T-helper 22 cell (primary cell): ENCODE results near the gene TCIRG1.

Source experiments
- DNase-seq: peaks from one replicate; pipeline ENCODE4 v3.0.0-alpha.2; 2020; ENCODE audit warnings: low read depth

Gene TCIRG1

DNA sequence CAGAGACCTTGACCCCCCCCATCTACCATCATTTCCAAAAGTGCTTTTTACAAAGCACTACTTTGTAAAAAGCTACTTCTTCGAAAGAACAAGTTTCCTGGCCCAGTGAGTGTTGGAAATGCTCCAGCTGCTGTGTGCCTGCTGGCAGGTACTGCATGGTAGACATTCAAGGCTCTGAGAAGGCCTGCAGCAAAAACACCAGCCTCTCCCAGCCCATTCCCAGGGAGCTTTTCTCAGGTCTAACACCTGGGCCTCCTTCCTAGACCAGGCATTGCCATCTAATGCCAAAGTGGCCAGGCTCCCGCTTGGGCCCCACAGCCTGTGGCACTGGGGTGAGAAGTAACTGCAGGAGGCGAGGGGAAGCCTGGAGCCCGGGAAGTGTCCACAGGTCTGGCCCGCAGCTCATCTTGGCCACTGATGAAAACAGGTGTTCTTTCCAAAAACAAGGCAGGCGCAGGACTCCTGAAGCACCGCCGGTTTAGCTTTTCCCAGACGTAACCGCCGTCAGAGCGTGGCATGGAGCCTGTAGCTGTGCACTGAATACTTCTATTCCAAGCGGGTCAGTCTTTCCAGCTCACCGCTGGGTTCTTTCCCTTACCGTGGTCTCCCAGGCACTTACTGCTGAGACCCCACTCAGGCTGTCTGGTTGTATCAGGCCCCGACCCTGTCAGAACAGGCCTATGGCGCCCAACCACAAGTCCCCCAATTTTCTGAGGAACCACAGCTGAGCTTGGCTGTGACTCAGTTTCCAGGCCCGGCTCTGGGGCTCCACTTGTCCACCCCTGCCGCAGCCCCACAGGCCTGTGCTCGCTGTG is 1.2 kb upstream of the TCIRG1 start:
- DNase-seq = no peak

DNA sequence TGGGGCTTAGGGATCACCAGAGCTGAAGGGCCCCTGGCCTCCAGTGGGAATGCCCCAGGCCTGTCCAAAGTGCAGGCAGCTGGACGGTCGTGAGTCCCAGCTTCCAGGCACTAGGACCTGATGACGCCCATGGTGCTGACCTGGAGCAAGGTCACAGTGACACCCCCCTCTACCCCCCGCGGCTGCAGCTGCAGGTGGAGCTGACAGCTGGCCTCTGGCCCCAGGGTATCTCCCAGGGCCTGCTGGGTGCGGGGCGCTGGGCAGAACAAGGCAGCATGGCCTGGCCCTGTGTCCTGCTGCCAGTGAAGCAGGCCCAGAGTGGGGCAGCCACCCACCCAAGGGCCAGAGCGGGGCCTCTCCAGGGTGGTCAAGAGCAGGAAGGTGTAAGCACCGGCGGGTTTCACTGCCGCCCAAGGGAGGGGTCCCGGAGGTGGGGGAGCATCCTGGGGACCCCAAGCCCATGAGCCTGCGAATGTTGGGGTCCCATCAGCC is 553 bp upstream of the TCIRG1 start:
- DNase-seq = no peak

DNA sequence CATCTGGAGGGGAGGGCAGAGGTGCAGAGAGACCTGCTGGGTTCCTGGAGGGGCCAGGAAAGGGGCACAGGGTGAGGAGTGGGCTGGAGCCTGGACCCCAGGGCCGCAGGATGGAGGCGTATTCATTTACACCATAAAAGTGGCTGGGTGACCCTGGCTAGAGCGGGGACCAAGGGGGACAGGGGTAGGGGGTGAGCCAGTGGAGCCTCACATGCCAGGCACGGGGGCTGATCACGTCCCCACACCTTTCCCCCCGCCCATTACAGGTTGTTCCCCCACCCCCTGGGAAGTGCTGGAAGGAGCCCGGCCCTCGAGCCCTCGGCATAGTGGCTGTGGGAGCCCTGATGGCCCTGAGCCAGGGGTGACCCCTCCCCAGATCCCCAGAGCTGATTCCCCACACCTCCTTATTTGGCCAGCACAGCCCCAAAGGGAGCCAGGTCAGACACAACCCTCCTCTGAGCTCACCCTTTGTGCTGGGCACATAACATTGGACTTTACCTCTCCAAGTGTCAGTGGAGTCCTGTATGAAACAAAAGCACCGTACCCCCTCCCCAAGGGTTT is 781 bp downstream of the TCIRG1 start:
- no peak for DNase-seq

DNA sequence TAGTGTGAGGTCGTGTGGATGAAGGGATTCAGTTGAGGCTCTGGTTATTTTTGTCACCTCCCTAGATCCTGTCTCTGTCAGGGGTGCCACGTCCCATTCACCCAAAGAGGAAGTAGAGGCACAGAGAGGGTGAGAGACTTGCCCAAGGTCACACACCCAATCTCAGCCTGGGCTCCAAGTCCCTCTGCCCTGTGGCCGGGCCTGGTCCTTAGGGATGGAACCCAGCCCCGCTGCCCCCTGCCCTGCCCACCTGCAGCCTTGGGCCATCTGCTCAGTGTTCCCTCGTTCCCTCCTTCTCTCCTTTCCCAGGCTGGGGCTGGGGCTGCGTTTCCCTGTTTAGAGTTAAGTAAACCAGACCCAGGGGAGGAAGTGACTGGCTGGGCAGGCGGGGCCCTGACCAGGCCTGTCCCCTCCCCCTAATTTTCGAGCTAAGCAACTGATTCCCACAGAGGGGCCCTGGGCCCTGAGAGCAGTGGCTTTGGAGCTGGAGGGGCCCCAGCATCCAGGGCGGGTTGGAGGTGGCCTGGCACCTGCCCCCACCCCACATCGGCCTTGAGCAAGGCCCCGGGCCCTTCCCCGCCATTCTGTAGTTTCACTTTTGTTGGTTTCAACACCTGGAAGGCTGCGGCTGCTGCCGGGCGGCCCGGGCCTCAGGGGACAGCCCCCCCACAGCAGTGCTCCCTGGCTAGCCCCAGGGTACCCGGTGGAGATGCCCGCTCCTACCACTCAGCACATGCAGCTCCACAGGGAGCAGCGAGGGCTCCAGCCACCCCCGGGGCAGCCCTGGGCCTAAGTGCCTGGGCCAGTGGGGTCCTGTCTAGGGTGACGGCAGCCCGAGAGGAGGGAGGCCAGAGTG is 1.5 kb downstream of the TCIRG1 start:
- DNase-seq = no peak

DNA sequence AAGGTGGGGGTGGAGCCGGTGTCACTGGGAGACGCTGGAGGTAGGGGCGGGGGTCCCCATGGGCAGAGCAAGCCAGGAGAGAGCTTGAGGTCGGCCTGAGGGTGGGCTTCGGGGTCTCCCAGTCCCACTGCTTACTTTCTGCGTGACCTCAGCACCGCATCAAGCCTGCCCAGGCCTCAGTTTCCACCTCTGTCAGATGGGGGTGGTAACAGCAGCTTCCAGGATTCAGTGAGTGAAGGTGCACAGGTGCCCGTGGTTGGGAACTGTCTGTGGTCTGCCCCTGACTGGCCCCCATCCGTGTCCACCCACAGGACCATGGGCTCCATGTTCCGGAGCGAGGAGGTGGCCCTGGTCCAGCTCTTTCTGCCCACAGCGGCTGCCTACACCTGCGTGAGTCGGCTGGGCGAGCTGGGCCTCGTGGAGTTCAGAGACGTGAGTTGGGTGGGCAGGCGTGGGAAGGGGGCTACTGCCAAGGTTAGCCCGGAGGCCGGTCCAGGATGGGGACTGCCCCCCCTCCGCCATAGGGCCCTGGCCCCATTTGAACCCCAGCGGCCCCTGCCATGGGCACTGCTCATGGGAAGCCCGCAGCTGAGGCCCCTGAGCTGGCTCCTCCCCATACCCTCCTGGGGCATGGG is 2.2 kb downstream of the TCIRG1 start:
- no peak for DNase-seq

DNA sequence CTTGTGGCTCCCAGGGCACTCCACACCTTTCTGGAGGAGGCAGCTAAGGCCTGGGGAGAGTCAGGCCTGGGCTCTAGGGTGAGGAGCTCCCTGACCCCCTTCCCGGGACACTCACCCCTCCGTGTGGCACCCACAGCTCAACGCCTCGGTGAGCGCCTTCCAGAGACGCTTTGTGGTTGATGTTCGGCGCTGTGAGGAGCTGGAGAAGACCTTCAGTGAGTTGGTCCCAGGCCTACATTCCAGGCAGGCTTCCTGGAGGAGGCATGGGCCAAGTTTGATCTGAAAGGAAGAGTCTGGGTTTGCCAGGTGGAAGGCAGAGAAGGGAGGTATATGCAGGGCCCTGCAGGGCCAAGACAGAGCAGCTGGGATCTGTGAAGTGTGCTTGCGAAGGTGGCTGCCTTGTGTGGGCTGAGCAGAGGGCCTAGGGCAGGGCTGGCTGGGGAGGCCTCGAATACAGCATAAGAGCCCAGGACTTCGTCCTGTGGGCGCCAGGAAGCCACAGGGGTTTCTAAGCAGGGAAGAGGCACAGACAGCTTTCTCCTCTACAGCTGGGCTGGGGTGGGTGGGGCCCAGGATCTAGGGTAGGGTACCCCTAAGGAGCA is 2.9 kb downstream of the TCIRG1 start:
- DNase-seq = no peak

DNA sequence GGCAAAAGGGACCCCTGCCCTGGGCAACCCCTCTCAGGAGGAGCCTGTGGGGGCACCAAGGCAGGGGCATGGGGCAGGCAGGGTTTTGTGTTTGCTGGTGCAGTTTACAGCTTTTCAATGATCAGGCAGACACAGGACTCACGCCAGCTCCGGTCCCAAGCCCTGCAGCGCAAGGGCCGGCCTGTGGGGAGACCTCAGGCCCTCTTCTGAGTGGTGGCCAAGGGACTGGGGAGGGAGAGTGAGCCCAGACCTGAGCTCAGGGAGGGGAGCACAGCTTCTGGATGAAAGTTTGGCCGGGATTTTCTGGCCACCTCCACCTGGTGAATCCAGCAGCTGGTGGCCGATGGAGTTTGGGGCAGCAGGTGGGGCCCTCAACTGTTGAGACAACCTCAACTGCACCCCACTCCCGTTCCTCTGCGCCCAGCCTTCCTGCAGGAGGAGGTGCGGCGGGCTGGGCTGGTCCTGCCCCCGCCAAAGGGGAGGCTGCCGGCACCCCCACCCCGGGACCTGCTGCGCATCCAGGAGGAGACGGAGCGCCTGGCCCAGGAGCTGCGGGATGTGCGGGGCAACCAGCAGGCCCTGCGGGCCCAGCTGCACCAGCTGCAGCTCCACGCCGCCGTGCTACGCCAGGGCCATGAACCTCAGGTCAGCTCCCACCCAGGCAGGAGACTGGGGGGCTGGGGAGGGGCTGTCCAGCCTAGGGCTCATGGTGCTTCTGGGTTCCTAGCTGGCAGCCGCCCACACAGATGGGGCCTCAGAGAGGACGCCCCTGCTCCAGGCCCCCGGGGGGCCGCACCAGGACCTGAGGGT is 3.6 kb downstream of the TCIRG1 start:
- no peak for DNase-seq

DNA sequence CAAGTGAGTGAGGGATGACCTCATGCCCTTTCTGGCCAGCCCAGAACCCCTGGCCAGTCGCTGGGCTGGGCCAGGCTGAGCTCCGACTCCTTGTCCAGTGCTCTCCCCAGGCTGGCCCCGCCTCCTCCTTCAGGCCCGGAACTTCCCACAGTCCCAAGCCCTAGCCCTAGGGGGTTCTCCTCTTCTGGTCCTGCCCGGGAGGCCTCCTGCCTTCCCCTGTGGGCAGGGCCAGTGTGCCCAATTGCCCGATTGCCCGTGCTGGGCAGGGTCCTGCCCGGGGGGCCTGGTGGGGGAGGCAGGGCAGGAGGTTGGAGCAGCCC is 4.2 kb downstream of the TCIRG1 start:
- DNase-seq = no peak

DNA sequence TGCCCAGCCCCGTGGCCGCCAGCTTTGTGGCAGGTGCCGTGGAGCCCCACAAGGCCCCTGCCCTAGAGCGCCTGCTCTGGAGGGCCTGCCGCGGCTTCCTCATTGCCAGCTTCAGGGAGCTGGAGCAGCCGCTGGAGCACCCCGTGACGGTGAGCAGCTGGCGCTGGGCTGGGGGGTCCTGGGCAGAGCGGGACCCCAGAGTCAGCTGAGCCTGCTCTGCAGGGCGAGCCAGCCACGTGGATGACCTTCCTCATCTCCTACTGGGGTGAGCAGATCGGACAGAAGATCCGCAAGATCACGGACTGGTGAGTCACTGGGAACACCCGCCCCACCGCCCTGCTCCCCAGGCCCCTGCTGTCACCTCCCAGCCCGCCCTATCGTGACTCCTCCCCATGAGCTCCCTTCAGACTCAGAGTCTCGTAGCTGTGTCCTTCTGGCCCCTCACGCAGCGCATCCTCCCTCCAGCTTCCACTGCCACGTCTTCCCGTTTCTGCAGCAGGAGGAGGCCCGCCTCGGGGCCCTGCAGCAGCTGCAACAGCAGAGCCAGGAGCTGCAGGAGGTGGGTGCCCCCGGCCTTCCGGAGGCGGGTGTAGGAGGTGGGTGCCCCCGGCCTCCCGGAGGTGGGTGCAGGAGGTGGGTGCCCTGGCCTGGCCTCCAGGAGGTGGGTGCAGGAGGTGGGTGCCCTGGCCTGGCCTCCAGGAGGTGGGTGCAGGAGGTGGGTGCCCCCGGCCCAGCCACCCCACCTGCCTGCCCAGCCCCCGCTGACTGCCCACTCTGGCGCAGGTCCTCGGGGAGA is 4.7 kb downstream of the TCIRG1 start:
- DNase-seq = no peak

DNA sequence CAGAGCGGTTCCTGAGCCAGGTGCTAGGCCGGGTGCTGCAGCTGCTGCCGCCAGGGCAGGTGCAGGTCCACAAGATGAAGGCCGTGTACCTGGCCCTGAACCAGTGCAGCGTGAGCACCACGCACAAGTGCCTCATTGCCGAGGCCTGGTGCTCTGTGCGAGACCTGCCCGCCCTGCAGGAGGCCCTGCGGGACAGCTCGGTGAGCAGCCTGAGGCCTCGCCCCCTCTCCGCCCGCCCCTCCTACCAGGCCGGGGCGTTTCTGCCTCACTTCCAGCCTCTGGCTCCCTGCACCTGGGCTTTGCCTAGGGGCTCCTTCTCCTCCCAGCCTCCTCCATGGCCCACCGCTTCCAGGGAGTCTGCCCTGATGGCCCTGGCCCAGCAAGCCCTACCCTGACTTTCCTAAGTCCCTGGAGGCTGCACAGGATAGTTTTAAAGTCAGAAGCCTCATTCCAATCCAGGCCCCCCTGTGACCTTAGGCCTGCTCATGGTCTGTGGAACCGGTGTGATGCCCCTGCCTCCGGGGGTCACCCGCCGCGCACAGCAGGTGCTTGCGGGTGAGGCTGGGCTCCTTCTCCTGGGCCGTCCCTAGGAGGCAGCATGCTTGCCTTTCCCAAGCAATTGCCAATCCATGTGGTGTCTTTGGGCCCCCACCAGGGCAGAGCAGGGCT is 5.5 kb downstream of the TCIRG1 start:
- no peak for DNase-seq

DNA sequence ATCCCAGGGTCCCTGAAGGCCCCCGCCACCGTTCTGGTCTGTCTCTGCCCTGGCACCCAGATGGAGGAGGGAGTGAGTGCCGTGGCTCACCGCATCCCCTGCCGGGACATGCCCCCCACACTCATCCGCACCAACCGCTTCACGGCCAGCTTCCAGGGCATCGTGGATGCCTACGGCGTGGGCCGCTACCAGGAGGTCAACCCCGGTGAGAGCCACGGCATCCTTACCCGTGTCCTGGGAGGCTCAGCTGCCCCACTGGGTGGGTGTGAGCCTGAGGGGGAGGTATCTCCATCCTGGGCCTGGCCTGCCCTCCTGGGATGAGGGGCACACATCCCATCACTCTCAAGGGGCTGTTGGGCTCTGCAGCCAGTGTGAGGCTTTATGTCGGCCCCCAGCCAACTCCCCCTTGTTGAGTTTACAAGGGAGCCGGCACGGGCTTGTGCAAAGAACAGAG is 6.1 kb downstream of the TCIRG1 start:
- DNase-seq = no peak

DNA sequence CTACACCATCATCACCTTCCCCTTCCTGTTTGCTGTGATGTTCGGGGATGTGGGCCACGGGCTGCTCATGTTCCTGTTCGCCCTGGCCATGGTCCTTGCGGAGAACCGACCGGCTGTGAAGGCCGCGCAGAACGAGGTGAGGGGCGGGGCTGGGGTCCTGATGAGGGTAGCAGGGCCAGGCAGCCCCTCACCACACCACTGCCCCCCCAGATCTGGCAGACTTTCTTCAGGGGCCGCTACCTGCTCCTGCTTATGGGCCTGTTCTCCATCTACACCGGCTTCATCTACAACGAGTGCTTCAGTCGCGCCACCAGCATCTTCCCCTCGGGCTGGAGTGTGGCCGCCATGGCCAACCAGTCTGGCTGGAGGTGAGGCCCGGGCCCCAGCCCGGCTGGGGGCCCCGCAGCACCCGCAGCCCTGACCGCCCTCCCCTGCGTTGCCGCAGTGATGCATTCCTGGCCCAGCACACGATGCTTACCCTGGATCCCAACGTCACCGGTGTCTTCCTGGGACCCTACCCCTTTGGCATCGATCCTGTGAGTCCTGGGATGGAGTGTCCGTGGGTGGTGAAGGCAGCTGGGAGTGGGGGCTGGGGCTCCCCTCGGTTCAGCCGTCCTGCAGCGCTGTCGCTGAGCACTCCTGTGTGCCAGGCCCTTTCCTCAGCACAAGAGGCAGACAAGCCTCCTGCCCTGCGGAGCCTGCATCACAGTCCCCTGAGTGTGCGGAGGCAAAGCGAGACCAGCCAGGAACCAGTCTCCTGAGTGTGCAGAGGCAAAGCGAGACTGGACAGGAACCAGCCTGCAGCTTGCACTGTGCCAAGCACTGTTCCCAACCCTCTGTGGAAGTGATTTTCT is 8.8 kb downstream of the TCIRG1 start:
- DNase-seq = no peak

DNA sequence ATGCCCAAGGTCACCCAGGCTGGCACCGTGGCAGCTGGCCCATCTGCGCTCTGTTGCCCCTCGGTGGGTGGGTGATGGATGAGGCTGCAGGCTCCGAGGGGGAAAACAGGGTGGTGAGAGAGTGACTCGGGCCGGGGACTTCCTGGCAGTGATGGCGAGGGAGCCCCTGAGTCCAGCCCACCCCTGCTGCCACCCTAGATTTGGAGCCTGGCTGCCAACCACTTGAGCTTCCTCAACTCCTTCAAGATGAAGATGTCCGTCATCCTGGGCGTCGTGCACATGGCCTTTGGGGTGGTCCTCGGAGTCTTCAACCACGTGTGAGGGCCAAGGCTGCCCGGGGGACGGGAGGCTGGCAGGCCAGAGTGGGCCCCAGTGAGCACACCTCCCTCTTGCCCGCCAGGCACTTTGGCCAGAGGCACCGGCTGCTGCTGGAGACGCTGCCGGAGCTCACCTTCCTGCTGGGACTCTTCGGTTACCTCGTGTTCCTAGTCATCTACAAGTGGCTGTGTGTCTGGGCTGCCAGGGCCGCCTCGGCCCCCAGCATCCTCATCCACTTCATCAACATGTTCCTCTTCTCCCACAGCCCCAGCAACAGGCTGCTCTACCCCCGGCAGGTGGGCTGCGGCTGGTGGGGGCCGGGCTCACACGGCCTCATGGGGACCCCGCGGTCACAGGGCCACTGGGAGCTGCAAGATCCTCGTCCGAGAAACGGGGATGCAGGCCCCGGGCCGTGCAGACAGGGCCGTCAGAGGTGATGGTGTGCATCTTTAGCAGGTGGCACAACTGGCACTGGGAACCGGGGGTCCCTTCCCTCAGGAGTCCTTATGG is 10.1 kb downstream of the TCIRG1 start:
- no peak for DNase-seq

DNA sequence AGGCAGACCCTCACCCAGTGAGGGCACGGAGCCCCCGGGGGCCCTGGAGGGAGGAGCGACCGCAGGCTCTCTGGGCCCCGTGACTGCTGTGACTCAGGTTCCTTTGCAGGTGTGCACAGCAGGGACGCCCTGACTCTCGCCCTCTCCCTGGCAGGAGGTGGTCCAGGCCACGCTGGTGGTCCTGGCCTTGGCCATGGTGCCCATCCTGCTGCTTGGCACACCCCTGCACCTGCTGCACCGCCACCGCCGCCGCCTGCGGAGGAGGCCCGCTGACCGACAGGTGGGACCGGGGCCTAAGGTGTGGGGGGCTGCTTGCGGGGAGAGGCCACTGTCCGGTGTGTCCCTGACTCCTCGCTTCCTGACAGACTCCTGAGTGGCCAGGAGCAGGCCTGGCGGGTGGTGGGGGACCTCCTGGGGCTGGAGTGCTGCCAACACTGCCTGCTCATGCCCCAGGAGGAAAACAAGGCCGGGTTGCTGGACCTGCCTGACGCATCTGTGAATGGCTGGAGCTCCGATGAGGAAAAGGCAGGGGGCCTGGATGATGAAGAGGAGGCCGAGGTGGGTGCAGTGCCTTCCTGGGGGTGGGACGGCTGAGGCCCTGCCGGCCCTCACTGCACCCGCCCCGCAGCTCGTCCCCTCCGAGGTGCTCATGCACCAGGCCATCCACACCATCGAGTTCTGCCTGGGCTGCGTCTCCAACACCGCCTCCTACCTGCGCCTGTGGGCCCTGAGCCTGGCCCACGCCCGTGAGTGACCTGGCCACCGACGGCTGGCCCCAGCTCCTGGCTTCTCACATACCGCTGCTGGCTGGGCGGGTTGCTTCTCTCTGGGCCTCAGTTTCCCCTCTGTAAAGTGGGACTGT is 10.9 kb downstream of the TCIRG1 start:
- no peak for DNase-seq

DNA sequence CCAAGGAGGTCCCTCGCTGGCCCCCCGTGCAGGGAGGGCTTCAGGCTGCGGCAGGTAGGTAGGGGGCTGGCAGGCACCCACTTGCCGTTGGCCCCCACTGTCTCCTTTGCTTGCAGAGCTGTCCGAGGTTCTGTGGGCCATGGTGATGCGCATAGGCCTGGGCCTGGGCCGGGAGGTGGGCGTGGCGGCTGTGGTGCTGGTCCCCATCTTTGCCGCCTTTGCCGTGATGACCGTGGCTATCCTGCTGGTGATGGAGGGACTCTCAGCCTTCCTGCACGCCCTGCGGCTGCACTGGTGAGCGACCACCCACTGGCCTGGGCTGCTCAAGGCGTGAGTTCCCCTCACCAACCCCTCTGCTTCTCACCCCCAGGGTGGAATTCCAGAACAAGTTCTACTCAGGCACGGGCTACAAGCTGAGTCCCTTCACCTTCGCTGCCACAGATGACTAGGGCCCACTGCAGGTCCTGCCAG is 11.6 kb downstream of the TCIRG1 start:
- no peak for DNase-seq

DNA sequence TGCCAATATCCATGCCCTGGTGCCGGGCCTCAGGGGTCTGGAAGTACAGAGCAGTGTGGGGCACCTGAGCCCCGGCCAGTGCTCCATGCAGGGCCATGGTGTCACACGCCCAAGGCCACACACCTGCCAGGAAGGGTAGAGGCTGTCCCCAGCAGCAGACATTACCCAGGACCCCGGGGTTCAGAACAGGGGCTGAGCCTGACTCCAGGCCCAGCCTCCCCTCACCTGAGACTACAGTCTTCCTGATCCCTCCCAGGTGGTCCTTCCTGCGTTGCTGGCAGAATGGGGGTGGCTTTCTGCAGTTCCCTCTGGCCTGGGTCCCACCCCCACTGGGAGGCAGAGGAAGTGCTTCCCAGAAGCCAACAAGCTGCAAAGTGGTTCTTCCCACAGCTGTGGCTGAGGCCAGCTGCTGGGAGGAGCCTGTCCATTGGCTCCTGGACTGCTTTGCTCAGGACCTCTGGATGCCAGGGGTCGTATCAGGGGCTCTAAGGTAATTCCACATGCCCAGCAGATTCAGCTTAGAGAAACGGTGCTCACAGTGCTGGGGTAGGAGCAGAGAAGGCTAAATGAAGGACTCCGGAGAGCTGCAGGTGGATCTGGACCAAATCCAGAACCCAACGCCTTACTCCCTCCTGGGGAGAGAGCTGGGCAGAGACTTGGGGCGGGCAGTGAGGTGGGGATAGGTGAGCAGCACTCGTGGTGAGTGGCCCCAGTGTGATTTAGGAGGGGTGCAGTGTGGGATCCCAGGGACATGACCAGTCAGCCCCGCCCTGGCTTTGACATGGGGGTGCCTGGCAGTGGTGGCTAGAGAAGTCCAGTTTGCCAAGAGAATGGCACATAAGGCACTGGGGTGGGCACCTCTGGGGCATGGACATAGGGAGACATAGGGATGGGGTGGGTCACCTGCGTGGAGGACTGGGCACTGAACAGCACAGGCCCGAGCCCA is 12.6 kb downstream of the TCIRG1 start:
- DNase-seq = no peak
